CD14-positive monocyte (primary cell): ENCODE measurements around the gene RTP3. TPM values are rescaled to one million over a fixed set of nuclear protein-coding genes. Genes with fewer than 3 reads are reported as not detected.

Experiments used
- DNase-seq, 3 donors: peaks; one replicate each; pipeline ENCODE4 v3.0.0-alpha.2; 2011 to 2022
- H2AFZ ChIP-seq: 2 replicates; pipeline ENCODE4 v1.6.0; 2012; ENCODE audit warnings: mild to moderate bottlenecking, low read depth, low read length, inconsistent platforms; ENCODE audit not compliant: insufficient read depth, poor library complexity, severe bottlenecking
- H3K27ac ChIP-seq, 2 donors: 1 replicate in 1 of 2; 2 replicates in 1 of 2; pipeline ENCODE4 v1.5.1; 2012 to 2013; ENCODE audit warnings: low read length in 2 of 2, control low read depth in 1 of 2, inconsistent platforms in 1 of 2, low read depth in 1 of 2, mild to moderate bottlenecking in 1 of 2
- H3K27me3 ChIP-seq, 2 donors: one replicate each; pipeline versions ENCODE4 v1.6.0 to v1.6.1; 2011 to 2013; ENCODE audit warnings: low read length in 2 of 2; ENCODE audit not compliant: control insufficient read depth in 2 of 2, insufficient read depth in 2 of 2
- H3K36me3 ChIP-seq, 2 donors: replicated peaks in 1 of 2; 1 replicate in 1 of 2; 2 replicates in 1 of 2; pipeline versions ENCODE4 v1.5.1 to v1.6.1; 2012 to 2013; ENCODE audit warnings: low read length in 2 of 2, control low read depth in 1 of 2, inconsistent platforms in 1 of 2, mild to moderate bottlenecking in 1 of 2; ENCODE audit not compliant: insufficient read depth in 2 of 2, control insufficient read depth in 1 of 2
- H3K4me1 ChIP-seq, 2 donors: 1 replicate in 1 of 2; 2 replicates in 1 of 2; pipeline versions ENCODE4 v1.5.1 to v1.6.1; 2012 to 2013; ENCODE audit warnings: low read length in 2 of 2, control low read depth in 1 of 2, inconsistent platforms in 1 of 2, mild to moderate bottlenecking in 1 of 2, moderate library complexity in 1 of 2; ENCODE audit not compliant: insufficient read depth in 2 of 2, control insufficient read depth in 1 of 2
- H3K4me2 ChIP-seq: replicated peaks from 2 replicates; pipeline ENCODE3; 2012; ENCODE audit warnings: low read length, moderate library complexity, mild to moderate bottlenecking; ENCODE audit not compliant: poor library complexity, severe bottlenecking; ENCODE audit errors: extremely low read depth
- H3K4me3 ChIP-seq, 3 experiments: fragments of 200-600 bp in 1 of 3; sonication (generic) in 1 of 3; replicated peaks in 1 of 3; 1 replicate in 2 of 3; 2 replicates in 1 of 3; pipeline ENCODE4 v1.5.1; 2011 to 2013; ENCODE audit warnings: low read length in 3 of 3, mild to moderate bottlenecking in 3 of 3, control low read depth in 2 of 3, low read depth in 2 of 3, inconsistent platforms in 1 of 3, moderate library complexity in 1 of 3
- H3K79me2 ChIP-seq: 2 replicates; pipeline ENCODE4 v1.6.0; 2012; ENCODE audit warnings: mild to moderate bottlenecking, control low read depth, inconsistent platforms, low read length, moderate library complexity; ENCODE audit not compliant: insufficient read depth
- H3K9ac ChIP-seq: 2 replicates; pipeline ENCODE4 v1.6.0; 2017; ENCODE audit warnings: low read length, mild to moderate bottlenecking; ENCODE audit not compliant: insufficient read depth, poor library complexity, severe bottlenecking
- H3K9me3 ChIP-seq, 2 donors: replicated peaks in 1 of 2; 1 replicate in 1 of 2; 2 replicates in 1 of 2; pipeline versions ENCODE4 v1.5.1 to v1.6.1; 2012 to 2013; ENCODE audit warnings: low read length in 2 of 2, control low read depth in 1 of 2; ENCODE audit not compliant: control insufficient read depth in 1 of 2, insufficient read depth in 1 of 2
- H4K20me1 ChIP-seq: 2 replicates; pipeline ENCODE4 v1.6.0; 2012; ENCODE audit warnings: mild to moderate bottlenecking, low read length, control low read depth, moderate library complexity; ENCODE audit not compliant: insufficient read depth
- H3K27ac Mint-ChIP-seq, 7 donors: one replicate each; pipeline ENCODE4 v1.8.0; 2020; ENCODE audit warnings: mild to moderate bottlenecking in 7 of 7, mixed read lengths in 7 of 7, moderate library complexity in 6 of 7, inconsistent platforms in 2 of 7
- H3K27me3 Mint-ChIP-seq, 3 donors: one replicate each; pipeline ENCODE4 v1.8.0; 2021 to 2022; ENCODE audit warnings: low read depth in 3 of 3, mild to moderate bottlenecking in 3 of 3, mixed read lengths in 3 of 3, moderate library complexity in 3 of 3, inconsistent platforms in 1 of 3
- H3K36me3 Mint-ChIP-seq, 2 donors: one replicate each; pipeline ENCODE4 v1.8.0; 2020; ENCODE audit warnings: mixed read lengths in 2 of 2, inconsistent platforms in 1 of 2, mild to moderate bottlenecking in 1 of 2
- H3K4me1 Mint-ChIP-seq: one replicate; pipeline ENCODE4 v1.8.0; 2020; ENCODE audit warnings: mild to moderate bottlenecking, mixed read lengths
- H3K4me3 Mint-ChIP-seq, 2 donors: one replicate each; pipeline ENCODE4 v1.8.0; 2020; ENCODE audit warnings: mild to moderate bottlenecking in 2 of 2, mixed read lengths in 2 of 2, moderate library complexity in 1 of 2
- H3K9me3 Mint-ChIP-seq, 7 donors: one replicate each; pipeline ENCODE4 v1.8.0; 2020 to 2022; ENCODE audit warnings: mixed read lengths in 7 of 7, mild to moderate bottlenecking in 6 of 7, moderate library complexity in 6 of 7, inconsistent platforms in 2 of 7
- WGBS: methylation state at CpG from one replicate; pipeline ENCODE4 v1.1.5; 2013; ENCODE audit warnings: missing lambda C conversion rate; ENCODE audit not compliant: insufficient coverage; 5-methylcytosine and 5-hydroxymethylcytosine counted together
- intact Hi-C, 2 donors: fragments of 100-400 bp; cut with micrococcal nuclease; formaldehyde crosslinking; loops; one replicate each; pipeline versions ENCODE4 v1.15.0 to v1.15.1; 2023
- polyA plus RNA-seq, 3 donors: library from polyadenylated mRNA; depleted of rRNA in 1 of 3; unstranded in 2 of 3; stranded (reverse) in 1 of 3; fragments of 300-500 nt in 2 of 3; fragments of >200 nt in 1 of 3; fragmentation: Illumina TruSeq in 2 of 3; gene quantifications; 1 replicate in 2 of 3; 2 replicates in 1 of 3; pipeline ENCODE4 v1.2.3, GENCODE V29; 2012 to 2021
- TF ChIP-seq, protein P1 (sequence below): fragments of 200-600 bp; IDR thresholded peaks from one replicate; pipeline ENCODE4 v1.8.0; 2022; ENCODE audit warnings: antibody characterized with exemption, mild to moderate bottlenecking

Gene RTP3
- polyA plus RNA-seq, 3 donors = not detected

DNA sequence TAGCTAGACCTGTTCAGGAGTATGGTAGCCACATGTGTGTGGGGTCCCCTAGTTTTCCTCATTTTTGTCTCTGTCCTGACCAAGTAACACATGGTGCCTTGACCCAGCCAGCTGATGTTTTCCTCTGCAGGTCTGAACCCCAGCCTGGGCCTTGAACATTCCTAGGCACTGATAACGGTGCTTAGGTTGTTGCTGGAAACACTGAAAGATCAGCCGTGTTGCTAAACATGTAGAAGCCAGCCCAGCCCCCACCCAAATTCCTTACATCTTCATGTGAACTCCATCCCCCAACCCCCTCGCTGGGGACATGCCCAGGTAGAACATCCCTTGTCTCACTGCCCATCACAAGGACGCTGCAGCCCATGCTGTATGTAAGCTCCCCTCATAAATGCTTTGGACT, 18.7 kb downstream of the RTP3 start:
- H3K9me3 Mint-ChIP-seq = no peaks in the 10 kb centered on the region
- H3K79me2 ChIP-seq = no peaks in the 10 kb centered on the region
- no peaks in the 10 kb centered on the region for H3K4me1 Mint-ChIP-seq
- H3K27ac ChIP-seq = no peak overlapping the region
- no peaks in the 10 kb centered on the region for H3K4me1 ChIP-seq
- peaks cover 2 to 4% (median 2%) of the 10 kb centered on the region in 3 donors for H3K27me3 Mint-ChIP-seq
- H3K27ac Mint-ChIP-seq = no peak overlapping the region
- TF ChIP-seq, protein P1, sequence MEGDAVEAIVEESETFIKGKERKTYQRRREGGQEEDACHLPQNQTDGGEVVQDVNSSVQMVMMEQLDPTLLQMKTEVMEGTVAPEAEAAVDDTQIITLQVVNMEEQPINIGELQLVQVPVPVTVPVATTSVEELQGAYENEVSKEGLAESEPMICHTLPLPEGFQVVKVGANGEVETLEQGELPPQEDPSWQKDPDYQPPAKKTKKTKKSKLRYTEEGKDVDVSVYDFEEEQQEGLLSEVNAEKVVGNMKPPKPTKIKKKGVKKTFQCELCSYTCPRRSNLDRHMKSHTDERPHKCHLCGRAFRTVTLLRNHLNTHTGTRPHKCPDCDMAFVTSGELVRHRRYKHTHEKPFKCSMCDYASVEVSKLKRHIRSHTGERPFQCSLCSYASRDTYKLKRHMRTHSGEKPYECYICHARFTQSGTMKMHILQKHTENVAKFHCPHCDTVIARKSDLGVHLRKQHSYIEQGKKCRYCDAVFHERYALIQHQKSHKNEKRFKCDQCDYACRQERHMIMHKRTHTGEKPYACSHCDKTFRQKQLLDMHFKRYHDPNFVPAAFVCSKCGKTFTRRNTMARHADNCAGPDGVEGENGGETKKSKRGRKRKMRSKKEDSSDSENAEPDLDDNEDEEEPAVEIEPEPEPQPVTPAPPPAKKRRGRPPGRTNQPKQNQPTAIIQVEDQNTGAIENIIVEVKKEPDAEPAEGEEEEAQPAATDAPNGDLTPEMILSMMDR = no peak
- intact Hi-C loops = no loop called here
- H4K20me1 ChIP-seq = no peaks in the 10 kb centered on the region
- no peaks in the 10 kb centered on the region for H3K36me3 ChIP-seq
- H3K4me3 Mint-ChIP-seq = no peak overlapping the region
- DNase-seq = no peak
- H3K9ac ChIP-seq = no peak overlapping the region
- H3K4me2 ChIP-seq = no peak overlapping the region
- H2AFZ ChIP-seq = no peak overlapping the region
- H3K4me3 ChIP-seq = no peak overlapping the region
- H3K36me3 Mint-ChIP-seq = no peaks in the 10 kb centered on the region
- H3K9me3 ChIP-seq = no peaks in the 10 kb centered on the region
- no peaks in the 10 kb centered on the region for H3K27me3 ChIP-seq
- WGBS = 96% methylated on average over 4 of the region's 4 CpGs

DNA sequence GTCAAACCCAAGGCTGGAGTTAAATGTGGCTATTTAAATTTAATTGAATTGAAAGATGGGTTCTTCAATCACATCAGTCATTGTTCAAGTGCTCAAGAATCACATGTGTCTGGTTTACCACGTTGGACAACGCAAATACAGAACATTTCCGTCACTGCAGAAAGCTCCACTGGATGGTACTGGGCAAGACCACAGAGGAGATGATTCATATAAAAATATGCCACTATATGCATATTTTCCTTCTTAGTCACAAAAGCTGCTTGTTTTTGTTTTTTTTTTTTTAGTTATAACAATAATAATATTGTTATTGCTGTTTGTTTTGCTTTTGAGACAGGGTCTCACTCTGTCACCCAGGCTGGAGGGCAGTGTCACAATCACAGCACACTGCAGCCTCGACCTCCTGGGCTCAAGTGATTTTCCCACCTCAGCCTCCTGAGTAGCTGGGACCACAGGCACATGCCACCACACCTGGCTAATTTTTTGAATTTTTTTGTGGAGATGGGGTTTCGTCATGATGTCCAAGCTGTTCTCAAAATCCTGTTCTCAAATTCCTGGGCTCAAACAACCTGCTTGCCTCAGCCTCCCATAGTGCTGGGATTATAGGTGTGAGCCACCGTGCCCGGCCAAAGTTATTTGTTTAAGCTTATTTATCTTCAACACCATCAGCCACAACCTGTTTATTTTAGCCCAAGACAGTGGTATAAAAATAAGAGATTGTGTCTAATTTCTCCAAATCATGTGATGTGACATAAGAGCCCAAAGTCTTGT, 19.4 kb downstream of the RTP3 start:
- H3K9ac ChIP-seq = no peak overlapping the region
- H3K79me2 ChIP-seq = no peaks in the 10 kb centered on the region
- Mint-ChIP-seq H3K27ac (no peak overlapping the region), H3K27me3 (peaks cover 2 to 4% (median 2%) of the 10 kb centered on the region in 3 donors), H3K36me3 (no peaks in the 10 kb centered on the region), H3K9me3 (no peaks in the 10 kb centered on the region), H3K4me1 (no peaks in the 10 kb centered on the region), H3K4me3 (no peak overlapping the region)
- H4K20me1 ChIP-seq = no peaks in the 10 kb centered on the region
- TF ChIP-seq, protein P1 = no peak
- H3K9me3 ChIP-seq = no peaks in the 10 kb centered on the region
- H3K4me2 ChIP-seq = no peak overlapping the region
- intact Hi-C loops = no loop called here
- H3K36me3 ChIP-seq = no peaks in the 10 kb centered on the region
- H2AFZ ChIP-seq = no peak overlapping the region
- no peaks in the 10 kb centered on the region for H3K4me1 ChIP-seq
- H3K27ac ChIP-seq = no peak overlapping the region
- no peaks in the 10 kb centered on the region for H3K27me3 ChIP-seq
- H3K4me3 ChIP-seq = no peak overlapping the region
- DNase-seq = no peak
- WGBS = 100% methylated on average over 2 of the region's 7 CpGs
